Suprapubic skin (tissue), 4 donors: ENCODE results near the gene PDGFRB. TPM values are rescaled to one million over a fixed set of nuclear protein-coding genes. Genes with fewer than 3 reads are reported as not detected.

Experiments
- DNase-seq, 2 donors: peaks; one replicate each; pipeline ENCODE4 v3.0.0-alpha.2; 2019; ENCODE audit warnings: low spot score in 2 of 2
- H3K27ac ChIP-seq: fragments of 200-600 bp; sonication (generic); one replicate; pipeline ENCODE4 v1.5.1; 2019
- H3K27me3 ChIP-seq: fragments of 200-600 bp; sonication (generic); one replicate; pipeline ENCODE4 v1.5.1; 2019
- H3K36me3 ChIP-seq: fragments of 200-600 bp; sonication (generic); one replicate; pipeline ENCODE4 v1.5.1; 2019
- H3K4me1 ChIP-seq: fragments of 200-600 bp; sonication (generic); one replicate; pipeline ENCODE4 v1.5.1; 2019
- H3K4me3 ChIP-seq: fragments of 200-600 bp; sonication (generic); one replicate; pipeline ENCODE4 v1.5.1; 2019; ENCODE audit warnings: mild to moderate bottlenecking
- H3K9me3 ChIP-seq: fragments of 200-600 bp; sonication (generic); one replicate; pipeline ENCODE4 v1.5.1; 2019
- CTCF ChIP-seq, 2 donors: fragments of 200-600 bp in 1 of 2; fragments of 450-650 bp in 1 of 2; sonication (generic) in 1 of 2; IDR thresholded peaks; one replicate each; pipeline ENCODE4 v1.5.1; 2016 to 2019; ENCODE audit warnings: antibody characterized with exemption in 2 of 2, mild to moderate bottlenecking in 1 of 2, moderate library complexity in 1 of 2
- EP300 ChIP-seq: sonication (generic); formaldehyde crosslinking; IDR thresholded peaks from one replicate; pipeline ENCODE4 v1.6.1; 2017; ENCODE audit warnings: antibody characterized with exemption
- POLR2A ChIP-seq, 2 donors: fragments of 450-650 bp; IDR thresholded peaks; one replicate each; pipeline ENCODE4 v1.6.1; 2017; ENCODE audit warnings: antibody characterized with exemption in 2 of 2, mild to moderate bottlenecking in 2 of 2, moderate library complexity in 2 of 2
- POLR2AphosphoS5 ChIP-seq, 3 donors: sonication (generic); formaldehyde crosslinking; IDR thresholded peaks; one replicate each; pipeline ENCODE4 v1.6.1; 2017; ENCODE audit warnings: antibody characterized with exemption in 3 of 3
- WGBS: methylation state at CpG from one replicate; pipeline ENCODE4 v1.1.5; 2018; 5-methylcytosine and 5-hydroxymethylcytosine counted together
- total RNA-seq, 4 donors: library from RNA; depleted of rRNA; stranded (reverse); fragments of >200 nt; gene quantifications; one replicate each; pipeline ENCODE4 v1.1.0, GENCODE V29; 2016

The PDGFRB gene
- total RNA-seq, 4 donors from 2014 or later: 23.8 to 51.4 (median 43.9) TPM

GRCh38 chr5:150190503-150190979, 34.9 kb upstream of the PDGFRB start:
- WGBS: 54% methylated on average over 11 of the region's 16 CpGs
- Histone ChIP-seq H3K27me3 (peaks cover 37% of the 10 kb centered on the region), H3K36me3 (no peaks in the 10 kb centered on the region), H3K9me3 (no peaks in the 10 kb centered on the region), H3K4me1 (peaks cover 10% of the 10 kb centered on the region), H3K4me3 (no peak overlapping the region), H3K27ac (no peak overlapping the region)
- DNase-seq: no peak
- no peak for TF ChIP-seq CTCF (IDR thresholded peaks at IDR 0.05)
- TF ChIP-seq POLR2AphosphoS5 (IDR thresholded peaks at IDR 0.05): no peak
- TF ChIP-seq EP300: no peak
- TF ChIP-seq POLR2A (IDR thresholded peaks at IDR 0.05): no peak

- H3K4me3 ChIP-seq: peak within 1 kb of the TSS; percentile 25
- TF ChIP-seq CTCF (IDR thresholded peaks at IDR 0.05) (no peak), EP300 (no peak), POLR2AphosphoS5 (IDR thresholded peaks at IDR 0.05) (no peak), POLR2A (IDR thresholded peaks at IDR 0.05) (no peak)
- no peak for DNase-seq
- 9% methylated on average over 17 of the region's 58 CpGs for WGBS
- H3K9me3 ChIP-seq: no peaks in the 10 kb centered on the region
- H3K27ac ChIP-seq: no peak within 1 kb of the TSS
- H3K4me1 ChIP-seq: peaks cover 10% of the 10 kb centered on the region
- H3K36me3 ChIP-seq: no peaks in the 10 kb centered on the region
- H3K27me3 ChIP-seq: peaks cover 37% of the 10 kb centered on the region
Measured at GRCh38 chr5:150189728-150190502, 34.3 kb upstream of the PDGFRB start, which contains the start of gene SLC6A7. Gene SLC6A7, plus strand, starts transcription at chr5:150190062. Its CDS starts 266 bp downstream, at chr5:150190328.

- 80% methylated on average over 3 of the region's 3 CpGs for WGBS
- no peak overlapping the region for H3K27ac ChIP-seq
- H3K4me1 ChIP-seq: peaks cover 10% of the 10 kb centered on the region
- no peak for DNase-seq
- H3K36me3 ChIP-seq: no peaks in the 10 kb centered on the region
- peaks cover 37% of the 10 kb centered on the region for H3K27me3 ChIP-seq
- no peaks in the 10 kb centered on the region for H3K9me3 ChIP-seq
- H3K4me3 ChIP-seq: no peak overlapping the region
- TF ChIP-seq POLR2A (IDR thresholded peaks at IDR 0.05) (no peak), POLR2AphosphoS5 (IDR thresholded peaks at IDR 0.05) (no peak), EP300 (no peak), CTCF (IDR thresholded peaks at IDR 0.05) (no peak)
Measured at GRCh38 chr5:150189326-150189725, 33.7 kb upstream of the PDGFRB start.

- Histone ChIP-seq H3K9me3 (no peaks in the 10 kb centered on the region), H3K4me3 (no peak overlapping the region), H3K27me3 (peaks cover 37% of the 10 kb centered on the region), H3K36me3 (no peaks in the 10 kb centered on the region), H3K27ac (no peak overlapping the region), H3K4me1 (peaks cover 10% of the 10 kb centered on the region)
- no peak for DNase-seq
- TF ChIP-seq CTCF (IDR thresholded peaks at IDR 0.05) (no peak), POLR2A (IDR thresholded peaks at IDR 0.05) (no peak), EP300 (no peak), POLR2AphosphoS5 (IDR thresholded peaks at IDR 0.05) (no peak)
- WGBS: 77% methylated on average over 3 of the region's 3 CpGs
Measured at GRCh38 chr5:150188146-150188842, 32.6 kb upstream of the PDGFRB start.

GRCh38 chr5:150186897-150187296, 31.3 kb upstream of the PDGFRB start:
- 42% methylated on average over 4 of the region's 4 CpGs for WGBS
- H3K27ac ChIP-seq: no peak overlapping the region

More at GRCh38 chr5:150186897-150187296, 31.3 kb upstream of the PDGFRB start:
- TF ChIP-seq CTCF (IDR thresholded peaks at IDR 0.05): no peak
- TF ChIP-seq POLR2AphosphoS5 (IDR thresholded peaks at IDR 0.05): no peak
- no peak for TF ChIP-seq EP300
- no peak for TF ChIP-seq POLR2A (IDR thresholded peaks at IDR 0.05)
- DNase-seq: no peak
- H3K27me3 ChIP-seq: peaks cover 37% of the 10 kb centered on the region
- H3K36me3 ChIP-seq: no peaks in the 10 kb centered on the region
- H3K4me3 ChIP-seq: no peak overlapping the region
- no peaks in the 10 kb centered on the region for H3K9me3 ChIP-seq
- H3K4me1 ChIP-seq: peaks cover 10% of the 10 kb centered on the region
